Activated CD4-positive, CD25-positive, alpha-beta regulatory T cell treated with anti-CD3 and anti-CD28 coated beads, Interleukin-2, amount 50 U/mL, for 16 hours (primary cell): ENCODE data around the gene SAMD14.

Experiments used
- DNase-seq: peaks from one replicate; pipeline ENCODE4 v3.0.0-alpha.2; 2020; ENCODE audit warnings: low read depth, low spot score

Gene SAMD14

DNA sequence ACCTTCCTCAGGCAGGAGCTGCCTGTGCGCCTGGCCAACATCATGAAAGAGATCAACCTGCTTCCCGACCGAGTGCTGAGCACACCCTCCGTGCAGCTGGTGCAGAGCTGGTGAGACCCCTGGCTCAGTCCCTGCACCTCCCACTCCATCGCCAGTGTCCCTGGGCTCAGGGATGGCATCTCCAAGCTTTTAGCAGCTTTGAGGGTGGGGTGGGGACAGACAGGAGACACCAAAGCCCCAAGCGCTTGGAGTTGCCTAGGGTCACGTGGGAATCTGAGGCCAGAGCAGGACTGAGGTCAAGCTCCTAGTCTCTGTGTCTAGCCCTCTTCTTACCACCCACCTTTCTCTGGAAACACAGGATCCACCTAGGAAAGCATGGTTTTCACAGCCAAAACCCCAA is 32.5 kb downstream of the SAMD14 start:
- DNase-seq, result no peak

DNA sequence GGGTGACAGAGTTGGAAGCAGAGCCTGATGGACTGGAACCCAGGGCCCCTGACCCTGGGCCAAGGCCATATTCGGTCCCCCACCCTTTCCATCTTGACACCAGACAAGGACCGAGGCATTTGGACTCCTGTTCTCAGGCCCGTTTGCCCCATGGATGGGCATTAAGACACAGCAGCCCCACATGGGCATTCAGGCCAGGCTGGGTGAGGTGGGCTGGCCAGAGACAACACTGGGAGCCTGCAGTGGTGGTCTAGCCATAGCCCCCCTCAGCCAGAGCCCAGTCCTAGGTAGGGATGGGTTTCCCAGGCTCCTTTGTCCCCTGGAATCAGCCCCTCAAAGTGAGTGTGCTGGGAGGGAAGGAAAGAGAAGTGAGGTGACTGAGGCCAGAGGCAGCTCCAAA is 33.2 kb downstream of the SAMD14 start:
- no peak for DNase-seq

DNA sequence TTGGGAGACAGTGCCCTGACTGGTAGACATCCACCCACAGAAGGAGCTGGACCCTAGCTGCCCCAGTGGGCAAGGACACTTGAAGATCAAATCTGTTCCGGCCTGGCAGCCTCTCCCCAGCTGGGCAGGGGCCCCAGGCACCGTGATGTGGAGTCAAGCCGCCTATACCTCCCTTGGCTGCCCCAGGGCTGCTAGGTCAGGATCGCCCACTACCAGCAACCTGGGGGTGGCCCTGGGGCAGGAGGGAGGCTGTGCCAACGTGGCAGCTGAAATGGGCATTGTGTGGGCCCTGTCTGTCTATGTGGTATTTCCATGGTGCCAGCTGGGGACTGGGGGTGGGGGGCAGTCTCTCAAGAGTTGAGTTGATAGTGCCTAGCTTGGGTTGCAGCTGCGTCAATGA is 33.9 kb downstream of the SAMD14 start:
- no peak for DNase-seq

DNA sequence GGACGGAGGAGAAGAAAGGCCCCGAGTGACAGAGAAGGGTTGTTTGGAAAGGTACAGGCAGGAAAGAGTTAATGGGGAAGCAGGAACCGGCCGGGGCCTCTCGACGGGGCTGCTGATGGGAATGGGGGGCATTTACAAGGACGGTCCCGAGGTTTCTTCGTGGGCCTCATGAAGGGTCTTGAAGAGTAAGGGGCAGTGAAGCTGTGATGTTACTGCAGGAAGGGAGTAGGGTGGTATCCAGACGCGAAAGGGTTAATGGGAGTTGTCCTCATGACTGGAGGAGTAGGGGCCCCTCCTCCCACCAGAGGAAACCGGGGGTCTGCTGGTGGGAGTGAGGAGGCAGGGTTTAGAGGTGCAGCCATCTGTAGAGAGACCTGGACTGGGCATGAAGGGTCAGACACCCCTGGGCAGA is 34.3 kb downstream of the SAMD14 start:
- DNase-seq, result no peak

DNA sequence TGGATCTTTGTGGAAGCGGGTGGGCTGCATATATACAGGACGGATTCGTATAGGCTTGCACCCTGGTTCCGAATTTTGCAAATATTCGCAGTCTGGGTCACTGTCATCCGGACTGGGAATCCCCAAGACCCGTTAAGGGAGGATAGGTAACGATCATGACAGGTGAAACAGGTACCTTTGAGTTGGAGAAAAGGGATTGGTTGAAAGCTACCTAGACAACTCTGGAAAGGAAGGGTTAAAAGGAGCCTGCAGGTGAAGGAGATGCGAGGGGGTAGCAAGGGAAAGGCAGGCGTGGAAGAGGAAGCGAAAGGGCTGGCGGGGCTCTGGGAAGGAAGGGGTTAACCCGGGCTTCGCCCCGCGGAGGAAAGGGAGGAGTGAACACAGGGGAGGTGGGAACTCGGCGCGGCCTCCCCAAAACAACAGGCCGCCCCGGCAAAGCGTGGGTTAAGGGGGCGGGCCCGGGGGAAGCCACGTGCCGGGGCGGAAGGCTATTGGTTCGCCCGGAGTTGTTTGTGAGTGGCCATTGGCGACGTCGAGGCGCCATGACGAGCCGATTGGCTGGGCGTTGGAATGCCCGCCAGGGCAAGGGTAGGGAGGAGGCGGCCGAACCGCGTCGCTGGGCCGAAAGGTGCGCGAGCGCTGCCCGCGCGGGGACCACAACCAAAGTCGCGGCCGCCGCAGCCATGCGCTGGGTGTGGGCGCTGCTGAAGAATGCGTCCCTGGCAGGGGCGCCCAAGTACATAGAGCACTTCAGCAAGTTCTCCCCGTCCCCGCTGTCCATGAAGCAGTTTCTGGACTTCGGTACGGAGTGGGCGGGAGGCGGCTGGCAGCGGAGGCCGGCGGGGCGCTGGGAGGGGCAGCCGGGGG is 35.0 kb downstream of the SAMD14 start, which contains the start of gene PDK2:
TSS of gene PDK2 (plus strand) at position 599 of the 867 bp plus-strand sequence. CDS start at position 684, 85 bp downstream.
- peak; percentile 94 for DNase-seq

DNA sequence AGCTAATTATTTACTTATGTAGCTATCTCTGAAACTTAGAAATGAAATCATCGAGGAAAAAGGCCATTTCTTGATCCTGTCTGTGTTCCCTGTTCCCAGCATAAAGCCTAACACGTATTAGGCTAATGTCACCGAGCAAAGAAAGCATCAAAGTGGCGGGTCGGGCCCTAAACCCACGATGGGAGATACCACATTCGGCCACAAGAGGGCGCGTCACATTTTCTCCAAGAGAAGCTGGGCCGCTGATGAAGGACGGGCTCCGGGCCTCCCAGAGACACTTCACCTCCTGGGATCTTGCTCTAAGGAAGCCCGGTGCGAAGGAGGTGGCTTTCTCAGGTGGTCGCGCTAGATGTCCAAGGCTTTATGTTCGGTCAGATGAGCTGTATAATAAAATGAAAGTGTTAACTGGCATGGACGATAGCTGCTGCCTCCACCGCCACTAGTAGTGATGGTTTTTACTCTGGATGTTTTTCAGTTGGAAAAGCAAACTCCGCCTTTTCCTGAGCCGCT is 35.7 kb downstream of the SAMD14 start:
- DNase-seq, result peak; percentile 86

DNA sequence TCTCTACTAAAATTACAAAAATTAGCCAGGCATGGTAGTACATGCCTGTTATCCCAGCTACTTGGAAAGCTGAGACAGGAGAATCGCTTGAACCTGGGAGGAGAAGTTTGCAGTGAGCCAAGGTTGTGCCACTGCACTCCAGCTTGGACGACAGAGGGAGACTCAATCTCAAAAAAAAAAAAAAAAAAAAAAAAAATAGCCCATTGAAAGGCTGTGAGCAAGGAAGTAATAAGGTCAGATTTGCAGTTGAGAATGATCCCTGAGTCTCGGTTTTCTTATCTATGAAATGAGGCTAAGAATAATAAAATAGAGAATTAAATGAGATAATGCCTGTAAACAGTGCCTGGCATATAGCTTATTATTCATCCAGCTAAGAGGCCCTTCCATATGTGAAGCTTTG is 36.2 kb downstream of the SAMD14 start:
- no peak for DNase-seq

DNA sequence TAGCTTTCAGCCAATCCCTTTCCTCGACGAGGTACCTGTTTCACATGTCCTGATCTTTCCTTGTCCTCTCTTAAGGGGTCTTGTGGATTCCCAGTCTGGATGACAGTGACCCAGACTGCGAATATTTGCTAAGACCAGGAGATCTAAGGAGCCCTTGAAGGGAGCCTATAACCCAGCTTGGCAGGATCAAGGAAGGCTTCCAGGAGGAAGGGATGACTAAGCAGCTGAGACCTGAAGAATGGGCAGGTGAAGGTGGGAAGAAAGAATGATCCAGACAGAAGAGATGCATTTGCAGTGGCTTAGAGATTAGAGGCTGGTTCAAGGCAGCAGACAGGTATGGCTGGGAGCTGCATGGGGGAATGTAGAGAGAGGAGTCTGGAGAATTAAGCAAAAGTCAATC is 36.7 kb downstream of the SAMD14 start:
- DNase-seq, result no peak

DNA sequence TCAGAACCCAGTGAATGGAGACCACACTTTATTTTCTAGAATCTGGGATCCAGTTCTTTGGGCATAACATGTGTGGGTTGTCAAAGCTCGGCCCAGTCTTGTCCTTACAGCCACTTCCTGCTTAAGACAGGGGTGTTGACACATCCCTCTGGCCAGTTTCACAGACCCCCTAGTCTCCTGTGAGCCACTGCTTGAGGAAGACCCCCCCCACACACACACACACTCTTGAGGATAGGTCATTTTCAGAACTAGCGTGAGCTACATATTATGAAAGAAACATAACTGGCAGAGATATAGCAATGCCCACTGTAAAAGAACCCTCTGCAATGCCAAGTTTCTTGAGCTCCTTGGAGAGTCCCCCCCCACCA is 38.1 kb downstream of the SAMD14 start:
- no peak for DNase-seq

DNA sequence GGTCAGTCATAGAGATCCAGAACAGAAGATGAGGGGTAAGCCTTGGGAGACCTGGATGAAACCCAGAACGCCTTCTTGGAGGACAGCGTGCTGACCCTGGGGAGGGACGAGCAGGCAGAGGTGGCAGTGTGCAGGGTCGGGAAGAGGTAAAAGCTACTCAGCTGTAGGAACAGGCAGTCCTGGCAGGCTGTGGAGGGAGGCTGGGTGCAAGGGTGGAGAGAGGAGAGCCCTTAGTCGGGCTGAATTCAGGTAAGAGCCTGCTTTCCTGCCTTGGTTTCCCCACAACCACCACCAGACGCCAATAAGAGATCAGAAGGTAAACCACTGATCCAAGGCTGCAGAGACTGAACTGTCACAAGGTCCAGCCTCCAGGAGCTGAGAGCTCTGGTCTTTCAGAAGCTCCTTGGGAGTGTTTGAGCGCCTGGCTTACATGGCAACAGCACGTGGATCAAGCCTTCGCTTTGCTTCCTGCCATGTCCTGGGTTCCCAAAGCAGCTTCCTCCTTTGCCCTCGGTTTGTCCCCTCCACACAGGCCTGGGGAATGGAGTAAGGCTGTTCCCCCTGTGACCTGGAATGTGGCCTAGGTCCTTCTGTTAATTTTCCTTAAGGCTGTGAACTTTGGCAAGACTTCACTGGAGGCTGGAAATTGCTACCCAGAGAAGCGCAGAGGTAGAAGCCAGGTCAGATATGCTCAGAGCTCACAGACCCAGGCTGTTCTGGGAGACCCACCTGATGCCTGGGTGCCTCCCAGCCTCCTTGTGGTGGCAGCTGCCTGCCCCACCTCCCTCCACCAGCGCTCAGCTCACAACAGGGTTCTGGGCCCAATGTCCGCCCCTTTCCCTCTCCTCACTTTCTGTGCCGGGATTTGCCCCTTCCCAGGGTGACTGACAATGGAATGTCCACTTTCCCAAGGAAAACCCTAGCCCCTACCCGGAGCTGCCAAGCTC is 38.7 kb downstream of the SAMD14 start:
- no peak for DNase-seq

DNA sequence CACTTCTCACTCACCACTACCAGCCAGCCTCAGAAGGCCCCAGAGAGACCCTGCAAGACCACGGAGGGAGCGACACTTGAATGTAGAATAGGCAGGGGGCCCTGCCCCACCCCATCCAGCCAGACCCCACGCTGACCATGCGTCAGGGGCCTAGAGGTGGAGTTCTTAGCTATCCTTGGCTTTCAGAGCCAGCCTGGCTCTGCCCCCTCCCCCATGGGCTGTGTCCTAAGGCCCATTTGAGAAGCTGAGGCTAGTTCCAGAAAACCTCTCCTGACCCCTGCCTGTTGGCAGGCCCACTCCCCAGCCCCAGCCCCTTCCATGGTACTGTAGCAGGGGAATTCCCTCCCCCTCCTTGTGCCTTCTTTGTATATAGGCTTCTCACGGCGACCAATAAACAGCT is 39.9 kb downstream of the SAMD14 start:
- no peak for DNase-seq

DNA sequence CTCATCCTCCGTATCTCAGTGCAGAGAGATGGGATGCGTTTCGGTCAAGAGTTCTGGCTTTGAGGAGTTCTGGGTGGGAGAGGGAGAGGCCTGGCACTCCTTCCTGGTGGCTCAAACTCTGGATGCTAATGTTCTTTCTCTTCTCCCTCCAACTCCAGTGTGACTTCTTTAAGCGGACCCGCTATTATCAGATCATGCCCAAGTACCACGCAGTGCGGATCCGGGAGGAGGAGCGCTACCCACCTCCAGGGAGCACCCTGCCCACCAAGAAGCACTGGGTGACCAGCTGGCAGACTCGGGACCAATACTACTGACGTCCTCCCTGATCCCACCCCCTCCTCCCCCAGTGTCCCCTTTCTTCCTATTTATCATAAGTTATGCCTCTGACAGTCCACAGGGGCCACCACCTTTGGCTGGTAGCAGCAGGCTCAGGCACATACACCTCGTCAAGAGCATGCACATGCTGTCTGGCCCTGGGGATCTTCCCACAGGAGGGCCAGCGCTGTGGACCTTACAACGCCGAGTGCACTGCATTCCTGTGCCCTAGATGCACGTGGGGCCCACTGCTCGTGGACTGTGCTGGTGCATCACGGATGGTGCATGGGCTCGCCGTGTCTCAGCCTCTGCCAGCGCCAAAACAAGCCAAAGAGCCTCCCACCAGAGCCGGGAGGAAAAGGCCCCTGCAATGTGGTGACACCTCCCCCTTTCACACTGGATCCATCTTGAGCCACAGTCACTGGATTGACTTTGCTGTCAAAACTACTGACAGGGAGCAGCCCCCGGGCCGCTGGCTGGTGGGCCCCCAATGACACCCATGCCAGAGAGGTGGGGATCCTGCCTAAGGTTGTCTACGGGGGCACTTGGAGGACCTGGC is 40.8 kb downstream of the SAMD14 start:
- DNase-seq, result no peak

DNA sequence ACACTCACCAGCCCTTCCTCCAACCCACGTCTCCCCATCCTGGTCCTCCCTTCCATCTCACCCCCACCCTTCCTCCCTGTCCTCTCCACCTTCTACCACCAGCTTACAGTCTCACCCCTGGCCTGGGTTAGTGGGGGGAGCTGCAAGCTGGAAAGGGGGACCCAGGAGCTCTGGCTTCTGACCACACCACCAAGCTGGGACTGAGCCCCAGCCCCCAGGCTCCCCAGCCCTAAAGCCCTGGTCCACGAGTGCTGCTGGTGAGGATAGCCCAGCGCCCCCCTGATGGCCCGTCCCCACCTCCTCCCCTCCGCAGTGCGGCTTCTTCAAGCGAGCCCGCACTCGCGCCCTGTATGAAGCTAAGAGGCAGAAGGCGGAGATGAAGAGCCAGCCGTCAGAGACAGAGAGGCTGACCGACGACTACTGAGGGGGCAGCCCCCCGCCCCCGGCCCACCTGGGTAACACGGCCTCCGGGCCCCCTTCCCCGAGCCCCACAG is 42.0 kb downstream of the SAMD14 start:
- no peak for DNase-seq

DNA sequence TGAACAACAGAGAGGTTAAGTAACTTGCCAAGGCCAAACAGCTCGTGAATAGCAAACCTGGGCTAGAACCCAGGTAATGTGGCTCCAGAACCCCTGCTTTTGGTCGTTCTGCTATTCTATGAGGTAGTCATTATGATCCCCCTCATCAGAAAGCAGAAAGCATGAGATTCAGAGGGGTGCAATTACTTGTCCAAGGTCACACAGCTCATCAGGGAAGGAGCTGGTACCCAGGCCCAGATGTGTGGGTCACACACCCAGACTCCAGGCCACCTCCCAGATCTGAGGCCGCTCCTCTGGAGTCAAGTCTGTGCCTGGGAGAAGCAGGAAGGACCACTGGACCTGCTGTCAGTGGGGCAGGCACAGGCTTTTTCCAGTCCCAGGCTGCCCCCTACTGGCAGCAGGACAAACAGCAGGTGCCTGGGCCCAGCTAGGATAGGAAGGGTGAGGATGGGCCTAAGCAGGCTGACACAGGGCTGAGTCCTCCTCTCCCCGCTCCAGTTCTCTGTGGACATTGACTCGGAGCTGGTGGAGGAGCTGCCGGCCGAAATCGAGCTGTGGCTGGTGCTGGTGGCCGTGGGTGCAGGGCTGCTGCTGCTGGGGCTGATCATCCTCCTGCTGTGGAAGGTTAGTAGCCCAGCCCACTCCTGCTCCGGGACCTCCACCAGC is 42.6 kb downstream of the SAMD14 start:
- peak; percentile 58 for DNase-seq

DNA sequence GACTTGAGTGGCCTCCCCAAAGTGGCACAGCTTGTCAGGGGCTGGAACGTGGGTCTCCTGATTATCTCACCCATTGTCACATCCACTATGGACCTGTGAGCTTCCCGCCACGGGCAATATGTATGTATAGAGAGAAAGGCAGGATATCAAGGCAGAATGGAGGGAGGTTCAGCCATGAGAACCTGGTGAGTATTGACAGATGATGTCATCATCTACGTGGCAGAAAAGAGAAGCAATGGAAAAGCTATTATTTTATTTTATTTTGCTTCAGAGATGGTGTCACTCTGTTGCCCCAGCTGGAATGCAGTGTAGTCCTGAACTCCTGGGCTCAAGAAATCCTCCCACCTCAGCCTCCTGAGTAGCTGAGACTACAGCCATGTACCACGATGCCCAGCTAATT is 48.2 kb downstream of the SAMD14 start:
- no peak for DNase-seq

DNA sequence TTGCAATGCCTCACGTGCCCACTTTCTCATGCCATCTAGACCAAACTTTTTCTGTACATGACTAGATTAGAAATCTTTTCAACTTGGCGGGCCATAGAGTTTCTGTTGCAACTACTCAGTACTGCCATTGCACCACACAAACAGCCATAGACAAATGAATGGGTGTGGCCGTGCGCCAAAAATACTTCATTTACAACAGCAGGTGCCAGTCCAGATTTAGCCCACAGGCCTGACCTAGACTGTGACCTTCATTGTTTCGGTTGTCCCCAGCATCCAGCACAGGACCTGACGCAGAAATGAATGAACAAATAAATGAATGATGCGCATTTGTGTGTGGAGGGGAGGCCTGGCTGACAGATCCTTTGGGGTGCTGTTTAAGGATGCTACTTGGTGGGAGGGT is 49.1 kb downstream of the SAMD14 start:
- DNase-seq, result no peak

DNA sequence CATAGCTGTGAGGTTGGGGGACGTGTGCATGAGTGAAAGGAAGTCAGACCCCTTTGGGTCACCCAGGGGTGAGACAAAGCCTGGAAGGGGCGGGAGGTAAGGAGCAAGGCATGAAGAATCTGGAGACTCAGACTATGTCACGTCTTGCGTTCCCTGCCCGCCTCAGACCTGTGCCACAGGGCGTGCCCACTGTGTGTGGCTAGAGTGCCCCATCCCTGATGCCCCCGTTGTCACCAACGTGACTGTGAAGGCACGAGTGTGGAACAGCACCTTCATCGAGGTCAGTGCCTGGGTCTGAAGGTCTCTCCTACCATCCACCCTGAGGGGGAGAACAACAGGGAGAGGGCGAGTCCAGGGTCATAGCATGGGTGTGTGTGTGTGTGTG is 49.9 kb downstream of the SAMD14 start:
- no peak for DNase-seq

DNA sequence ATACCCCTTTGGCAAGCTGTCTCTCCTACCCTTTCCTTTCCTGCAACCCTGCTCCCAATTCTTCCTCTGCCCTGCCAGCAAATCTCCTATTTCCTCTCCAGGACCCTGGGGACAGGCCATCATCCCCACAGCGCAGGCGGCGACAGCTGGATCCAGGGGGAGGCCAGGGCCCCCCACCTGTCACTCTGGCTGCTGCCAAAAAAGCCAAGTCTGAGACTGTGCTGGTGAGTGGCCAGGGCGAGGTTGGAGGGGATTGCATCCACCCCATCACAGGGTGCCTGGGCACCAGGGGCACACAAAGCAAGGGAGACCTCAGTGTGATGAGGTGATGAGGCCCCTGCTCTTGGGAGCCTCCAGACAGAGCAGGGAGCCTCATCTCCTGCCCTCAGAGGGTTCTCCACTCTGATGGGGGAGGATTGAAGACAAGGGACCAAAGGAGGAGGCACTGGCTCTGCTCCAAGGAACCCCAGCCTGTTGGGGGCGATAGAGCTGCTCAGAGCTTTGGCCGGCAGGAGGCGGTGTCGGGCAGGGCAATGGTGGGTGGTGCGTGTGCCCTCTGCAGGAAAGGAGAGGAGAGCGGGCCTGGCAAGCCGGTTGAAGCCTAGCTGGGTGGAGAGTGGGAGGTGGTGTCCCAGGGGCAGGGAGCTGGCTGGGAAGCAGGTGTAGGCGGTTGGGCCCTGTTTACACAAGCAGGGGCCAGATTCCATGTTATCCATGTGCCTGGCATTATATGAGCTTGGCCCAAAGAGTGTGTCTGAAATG is 50.4 kb downstream of the SAMD14 start:
- DNase-seq, result no peak

DNA sequence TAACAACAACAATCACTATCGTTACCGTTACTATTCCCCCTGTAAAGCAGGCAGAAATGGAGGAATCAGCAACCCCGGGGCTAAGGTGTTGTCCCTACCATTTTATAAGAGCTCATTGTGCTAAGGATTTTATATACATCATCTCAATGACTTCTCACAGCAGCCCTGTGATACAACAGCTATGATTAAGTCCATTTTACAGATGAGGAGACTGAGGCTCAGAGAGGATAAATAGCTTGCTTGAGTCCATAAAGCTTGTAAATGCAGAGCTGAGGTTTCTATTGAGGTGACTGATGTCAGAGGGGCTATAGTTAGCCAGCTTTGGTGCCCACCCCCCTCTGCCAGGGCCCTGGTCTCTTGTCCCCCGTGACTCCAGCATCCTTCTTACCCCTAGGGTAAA is 51.5 kb downstream of the SAMD14 start:
- DNase-seq, result no peak
